ENCODE results near the gene LONP1.

Gene LONP1

GRCh38 chr19:5719961-5720790 is at the start of gene LONP1, which contains the start of gene CATSPERD (continued):
- TF ChIP-seq ZNF449 (tag by site-specific recombination; IDR thresholded peaks at IDR 0.05) (peak; percentile 77), TRIM28 (IDR thresholded peaks at IDR 0.05; ENCODE audit: borderline replicate concordance, low read length) (no peak; the same call in 1 of the 2 replicates), ZNF571 (tag by site-specific recombination; IDR thresholded peaks at IDR 0.05) (no peak), HOXC10 (CRISPR knock-in tag; IDR thresholded peaks at IDR 0.05) (no peak), ZNF645 (tag by site-specific recombination; IDR thresholded peaks at IDR 0.05) (no peak), ZNF23 (tag by site-specific recombination; IDR thresholded peaks at IDR 0.05; ENCODE audit: borderline replicate concordance) (no peak), ZNF169 (tag by site-specific recombination; IDR thresholded peaks at IDR 0.05) (no peak), FEZF1 (tag by site-specific recombination; IDR thresholded peaks at IDR 0.05) (peak; percentile 63), ZNF521 (tag by site-specific recombination; IDR thresholded peaks at IDR 0.05) (no peak), ZNF423 (tag by site-specific recombination; IDR thresholded peaks at IDR 0.05) (no peak), ZNF548 (tag by site-specific recombination; IDR thresholded peaks at IDR 0.05) (no peak), ZNF10 (tag by site-specific recombination; IDR thresholded peaks at IDR 0.05) (no peak), ZNF19 (tag by site-specific recombination; IDR thresholded peaks at IDR 0.05; ENCODE audit: low read depth) (no peak), ZBTB1 (tag by site-specific recombination; IDR thresholded peaks at IDR 0.05) (no peak), OVOL3 (tag by site-specific recombination; IDR thresholded peaks at IDR 0.05) (no peak), ZNF16 (tag by site-specific recombination; IDR thresholded peaks at IDR 0.05; ENCODE audit: low read depth) (no peak), ZNF514 (tag by site-specific recombination; IDR thresholded peaks at IDR 0.05) (no peak), ZNF692 (tag by site-specific recombination; IDR thresholded peaks at IDR 0.05) (0 out of 2 replicates have a peak, but pooled peaks have one; percentile 44), ZBTB10 (tag by site-specific recombination; IDR thresholded peaks at IDR 0.05) (peak; percentile 54), ZNF366 (tag by site-specific recombination; conservative IDR thresholded peaks at IDR 0.05) (no peak), ZNF132 (tag by site-specific recombination; IDR thresholded peaks at IDR 0.05; ENCODE audit: borderline replicate concordance) (no peak), ZNF624 (tag by site-specific recombination; IDR thresholded peaks at IDR 0.05) (no peak), ZNF140 (tag by site-specific recombination; IDR thresholded peaks at IDR 0.05) (no peak), ZNF596 (tag by site-specific recombination; IDR thresholded peaks at IDR 0.05) (no peak), ZNF777 (tag by site-specific recombination; IDR thresholded peaks at IDR 0.05; ENCODE audit: borderline replicate concordance) (no peak), ZNF138 (tag by site-specific recombination; IDR thresholded peaks at IDR 0.05; ENCODE audit: borderline replicate concordance) (no peak), ZNF580 (tag by site-specific recombination; IDR thresholded peaks at IDR 0.05) (peak; percentile 97), SCRT1 (tag by site-specific recombination; IDR thresholded peaks at IDR 0.05; ENCODE audit: borderline replicate concordance) (no peak), ZNF248 (tag by site-specific recombination; IDR thresholded peaks at IDR 0.05) (no peak), KLF9 (tag by site-specific recombination; IDR thresholded peaks at IDR 0.05; ENCODE audit: low read depth) (peak; percentile 26; the same call in 1 of the 2 replicates), SP2 (tag by site-specific recombination; IDR thresholded peaks at IDR 0.05) (peak; percentile 90), ZNF221 (tag by site-specific recombination; IDR thresholded peaks at IDR 0.05; ENCODE audit: borderline replicate concordance) (no peak), ZNF560 (tag by site-specific recombination; IDR thresholded peaks at IDR 0.05; ENCODE audit: borderline replicate concordance) (no peak), ZFP69B (tag by site-specific recombination; IDR thresholded peaks at IDR 0.05) (no peak)
